GM15510 (cell line): ENCODE results near the gene CCDC88C.

Experiments
- POLR2A ChIP-seq: IDR thresholded peaks from 3 replicates; pipeline ENCODE4 v1.6.1; 2011; ENCODE audit warnings: borderline replicate concordance; ENCODE audit not compliant: insufficient read length; ENCODE audit errors: extremely low read depth

Gene CCDC88C

GRCh38 chr14:91419044-91419397 is 1.4 kb upstream of the CCDC88C start:
- TF ChIP-seq POLR2A, result no peak

DNA sequence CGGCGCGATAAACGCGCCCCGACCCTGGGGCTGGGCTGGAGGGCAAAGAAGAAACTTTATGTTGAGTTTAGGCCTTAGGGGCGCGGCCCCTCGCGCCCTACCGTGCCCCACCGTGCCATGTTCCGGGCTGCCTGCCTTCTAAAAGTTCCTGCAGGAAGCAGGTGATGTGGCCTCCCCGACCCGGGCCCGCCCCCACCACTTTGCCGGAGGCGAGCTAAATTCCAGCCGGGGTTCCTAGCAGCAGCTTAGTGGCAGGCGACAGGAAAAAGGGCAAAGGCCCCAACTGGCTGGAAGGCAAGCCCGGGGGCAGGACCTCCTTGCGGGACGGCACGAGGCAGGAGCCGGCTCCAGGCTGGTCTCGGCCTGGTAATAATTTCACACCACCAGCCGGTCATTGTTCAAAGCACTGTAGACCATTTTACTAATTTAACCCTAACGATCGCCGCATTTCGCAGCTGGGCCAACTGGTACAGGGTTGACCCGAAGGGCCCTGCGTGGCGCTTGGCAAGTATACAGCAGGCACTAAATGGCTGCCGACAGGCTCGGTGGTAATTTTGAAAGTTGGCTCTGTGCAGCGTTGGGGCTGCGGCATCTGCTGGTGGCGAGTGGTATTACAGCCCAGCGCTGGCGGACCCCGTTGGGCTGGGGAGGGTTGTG is 895 bp upstream of the CCDC88C start:
- TF ChIP-seq POLR2A, result no peak

- peak; percentile 56 for TF ChIP-seq POLR2A
Measured at GRCh38 chr14:91417983-91418386, 365 bp upstream of the CCDC88C start.

DNA sequence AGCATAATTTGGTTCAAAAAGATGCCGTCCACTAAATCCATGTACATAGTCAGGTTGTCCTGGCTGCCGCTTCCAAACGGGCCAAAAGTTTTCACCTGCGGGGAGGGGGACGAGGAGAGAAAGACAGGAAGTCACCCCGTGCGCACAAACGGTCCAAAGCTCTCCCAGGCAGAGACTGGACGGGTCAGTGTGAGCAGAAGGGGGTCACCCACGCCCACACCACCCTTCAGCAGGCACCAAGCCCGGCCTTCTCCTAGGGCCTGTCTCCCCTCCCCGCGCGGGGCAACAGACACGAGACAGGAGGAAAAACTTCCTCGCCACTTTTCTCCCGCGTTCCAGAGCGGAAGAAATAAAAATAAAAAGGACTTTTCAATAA is 888 bp downstream of the CCDC88C start:
- TF ChIP-seq POLR2A, result no peak

- TF ChIP-seq POLR2A, result peak; percentile 48
Measured at GRCh38 chr14:91415794-91416743, 1.6 kb downstream of the CCDC88C start.

DNA sequence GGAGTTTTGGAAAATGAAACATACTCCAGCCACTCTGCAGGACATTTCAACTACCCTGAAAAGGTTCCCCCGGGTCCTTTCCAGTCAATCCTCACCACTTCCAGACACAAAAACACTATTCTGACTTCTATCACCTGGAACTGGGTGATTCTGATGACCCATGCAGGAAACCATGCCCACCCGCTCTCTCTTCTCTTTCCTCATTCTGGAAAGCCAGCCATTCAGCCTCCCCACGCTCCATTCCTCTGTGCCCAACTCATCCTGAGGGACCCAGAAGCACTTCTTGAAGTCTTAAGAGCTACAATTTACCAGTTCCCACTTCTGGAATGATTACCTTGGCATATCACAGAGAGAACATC is 3.2 kb downstream of the CCDC88C start:
- no peak for TF ChIP-seq POLR2A

DNA sequence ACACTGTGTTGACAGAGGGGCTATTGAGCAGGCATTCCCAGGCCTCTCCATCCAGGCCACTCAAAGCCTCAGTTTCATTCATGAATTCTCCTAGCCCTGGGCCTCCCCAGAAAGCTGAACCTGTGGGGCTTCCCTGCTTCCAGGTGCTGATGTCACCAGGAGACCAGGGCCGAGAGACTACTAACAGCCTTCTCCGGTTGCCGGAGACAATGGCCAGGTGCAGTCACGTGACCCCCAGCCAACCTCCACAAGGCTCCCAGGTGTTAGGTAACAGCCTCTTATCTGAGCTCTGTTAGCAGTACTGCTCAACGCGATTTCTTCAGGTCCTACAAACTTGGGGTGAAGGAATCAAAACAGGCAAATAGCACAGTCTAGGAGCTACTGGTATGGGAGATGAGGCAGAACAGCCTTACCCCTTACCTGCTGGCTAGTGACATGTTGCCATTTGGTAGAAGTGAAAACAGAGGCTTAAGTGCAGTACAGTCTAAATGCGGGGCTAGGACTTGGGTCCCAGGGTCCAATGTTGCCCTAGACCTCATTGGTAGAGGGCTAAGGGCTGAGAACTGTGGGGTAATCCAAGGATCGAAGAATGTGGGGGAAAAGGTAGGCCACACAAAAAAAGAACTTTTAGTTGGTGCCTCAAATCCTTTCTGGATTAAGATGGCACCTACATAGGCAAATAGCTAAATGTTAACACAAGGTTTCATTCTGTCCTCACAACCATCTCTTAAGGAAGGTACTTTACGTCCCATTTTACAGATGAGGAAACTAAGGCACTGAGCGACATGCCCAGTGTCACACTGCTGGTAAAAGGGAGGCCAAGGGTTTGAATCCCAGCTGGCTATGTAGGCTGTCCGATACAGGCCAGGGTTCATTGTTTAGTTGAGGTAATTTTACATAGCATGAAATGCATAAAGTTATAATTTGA is 3.8 kb downstream of the CCDC88C start:
- TF ChIP-seq POLR2A, result no peak

GRCh38 chr14:91412939-91413338 is 4.7 kb downstream of the CCDC88C start:
- TF ChIP-seq POLR2A, result no peak

DNA sequence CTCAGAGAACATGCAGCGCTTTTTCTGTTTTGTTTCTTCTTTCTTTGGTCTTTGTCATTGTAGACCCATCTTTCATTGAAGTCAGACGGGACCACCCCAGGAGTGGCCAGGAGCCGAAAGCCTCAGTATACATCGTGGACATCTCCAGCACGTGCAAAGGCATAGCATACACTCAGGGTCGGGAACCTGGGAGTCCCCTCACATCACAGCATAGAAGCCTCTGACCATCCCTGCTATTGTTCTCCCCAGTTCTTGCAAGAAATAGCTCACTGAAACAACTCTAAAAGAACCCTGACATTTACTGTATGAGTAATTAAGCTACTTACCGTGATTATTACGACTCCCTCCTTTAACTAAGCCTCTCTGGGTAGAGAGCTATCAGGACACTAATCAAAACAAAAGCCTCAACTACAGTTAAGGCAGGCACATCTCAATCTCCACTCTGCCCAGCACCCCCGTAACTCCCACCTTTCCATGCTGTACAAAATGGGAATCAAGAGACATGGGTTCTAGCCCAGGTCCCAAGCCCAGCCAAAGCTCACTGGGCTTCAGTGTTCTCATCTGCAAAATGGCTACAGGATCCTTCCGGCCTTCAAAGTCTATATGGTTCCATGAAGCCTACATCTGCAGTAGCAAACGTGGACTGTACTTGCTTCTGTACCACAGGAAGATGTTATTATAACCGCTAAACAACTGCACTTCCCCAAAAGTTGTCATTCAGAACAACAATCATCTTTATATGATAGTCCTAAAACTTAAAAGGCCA is 6.7 kb downstream of the CCDC88C start:
- TF ChIP-seq POLR2A, result no peak

DNA sequence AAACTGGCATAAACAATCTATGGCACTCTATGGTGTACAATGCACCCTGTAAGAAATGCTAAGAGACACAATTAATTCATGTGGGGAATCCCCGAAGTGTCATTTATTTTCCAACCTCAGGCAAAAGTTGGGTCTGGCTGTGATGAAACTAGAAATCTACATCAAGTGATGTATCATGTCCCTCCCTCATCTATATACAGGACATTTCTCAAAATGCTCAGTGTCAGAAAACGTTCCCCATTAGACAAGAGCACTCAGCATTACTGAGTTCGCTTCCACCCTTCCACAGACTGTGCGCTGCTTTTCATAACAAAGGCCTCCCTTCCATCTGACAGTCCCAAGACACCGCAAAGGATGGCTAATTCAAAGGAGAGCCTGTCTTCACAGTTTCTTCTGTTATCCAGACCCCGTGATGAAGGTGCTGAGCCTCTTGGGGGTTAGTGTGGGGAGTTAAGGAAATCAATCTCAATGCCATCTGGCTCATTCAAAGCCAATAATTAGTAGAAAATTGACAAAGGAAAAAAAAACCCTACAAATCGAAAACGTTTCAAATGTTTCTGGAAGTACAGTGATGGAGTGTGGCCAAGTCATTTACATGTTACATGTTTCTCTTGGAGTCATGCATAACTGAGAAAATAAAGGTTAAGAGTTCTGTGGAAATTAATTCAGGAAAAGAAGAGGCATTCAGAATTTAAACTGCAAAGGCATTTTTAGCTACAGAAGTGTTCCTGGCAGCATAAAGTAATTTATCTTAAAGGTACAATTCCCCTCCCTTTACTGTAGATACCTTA is 7.5 kb downstream of the CCDC88C start:
- no peak for TF ChIP-seq POLR2A

DNA sequence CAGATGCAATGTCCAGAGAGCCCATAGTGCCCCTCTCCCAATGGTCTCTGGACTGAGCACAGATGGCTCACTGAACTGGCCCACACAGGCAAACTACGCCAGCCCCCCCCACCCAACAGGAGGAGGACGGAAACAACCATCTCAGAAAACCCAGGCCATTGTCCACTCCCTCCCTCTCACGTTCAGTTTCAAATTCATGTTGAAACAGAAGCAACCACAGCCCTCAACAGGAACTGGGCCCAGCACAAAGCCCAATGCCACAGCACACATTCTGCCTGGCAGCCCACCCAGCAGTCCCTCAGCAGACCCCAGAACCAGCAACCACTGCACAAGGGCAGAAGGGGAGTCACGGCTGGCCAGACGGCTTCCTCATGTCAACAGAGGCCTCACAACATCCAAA is 10.6 kb downstream of the CCDC88C start:
- TF ChIP-seq POLR2A, result no peak

DNA sequence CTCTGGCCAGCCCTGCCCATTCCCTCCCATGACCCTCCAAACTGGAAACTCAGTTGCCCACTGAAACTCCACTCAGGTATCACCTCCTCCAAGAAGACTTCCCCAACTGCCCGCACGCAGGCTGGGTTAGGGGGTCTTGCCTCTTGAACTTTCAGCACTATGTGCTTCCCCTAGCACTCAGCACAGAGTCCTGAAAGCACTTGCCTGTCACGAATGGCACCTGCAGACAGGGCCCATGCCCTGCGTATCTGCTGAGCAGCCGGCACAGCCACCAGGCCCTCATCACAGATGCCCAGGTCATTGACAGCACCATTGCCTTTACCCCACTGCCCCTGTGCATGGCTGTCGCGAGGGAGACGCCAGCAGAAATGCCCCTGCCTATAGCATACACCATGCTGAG is 11.2 kb downstream of the CCDC88C start:
- no peak for TF ChIP-seq POLR2A

DNA sequence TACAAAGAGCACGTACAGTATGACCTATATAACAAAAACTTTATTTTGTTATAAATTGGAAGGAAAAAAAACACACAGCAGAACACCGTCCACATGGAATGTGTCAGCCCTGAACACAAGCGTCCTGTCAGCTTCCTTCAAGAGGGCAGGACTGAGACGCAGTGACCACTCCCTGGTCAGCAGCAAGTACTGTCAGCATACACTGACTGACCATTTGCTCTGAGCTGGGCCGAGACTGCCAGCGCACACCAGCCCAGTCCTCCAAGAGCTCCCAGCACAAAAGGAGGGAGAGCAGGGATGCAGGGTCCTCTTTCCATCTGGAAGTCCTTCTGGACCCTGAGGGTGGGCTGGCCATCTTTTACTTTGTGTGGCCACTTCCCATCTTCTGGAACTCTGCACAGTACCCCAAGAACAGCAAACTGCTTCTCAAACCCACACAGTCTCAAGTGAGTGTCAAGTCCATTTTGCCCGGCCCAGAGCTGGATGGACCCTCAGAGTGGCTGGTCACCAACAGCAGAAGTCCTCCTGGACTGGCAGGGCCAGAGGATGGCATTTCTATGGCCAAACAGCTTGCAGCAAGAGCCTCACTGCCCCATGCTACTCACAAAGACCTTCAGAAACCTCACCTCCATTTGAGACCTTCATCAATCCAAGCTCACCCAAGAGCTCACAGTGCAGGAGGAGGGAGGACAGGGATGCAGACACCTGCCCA is 11.7 kb downstream of the CCDC88C start:
- TF ChIP-seq POLR2A, result no peak

GRCh38 chr14:91405241-91405721 is 12.3 kb downstream of the CCDC88C start:
- TF ChIP-seq POLR2A, result no peak
